ENCODE measurements around the gene DENND1A. TPM values are rescaled to one million over a fixed set of nuclear protein-coding genes. Genes with fewer than 3 reads are reported as not detected.

The DENND1A gene
- total RNA-seq, 1 experiment from 2014 or later: 42.5 TPM

- no peak overlapping the region for H3K4me3 Mint-ChIP-seq (ENCODE audit: unreplicated experiment)
- POLR2A ChIA-PET: no interaction called here
- CTCF ChIA-PET: no interaction called here
- H3K4me1 Mint-ChIP-seq (ENCODE audit: insufficient read depth, unreplicated experiment): no peaks in the 10 kb centered on the region
- no peaks in the 10 kb centered on the region for H3K9me3 Mint-ChIP-seq (ENCODE audit: unreplicated experiment)
- no peak for TF ChIP-seq CTCF (IDR thresholded peaks at IDR 0.05; ENCODE audit: unreplicated experiment)
- intact Hi-C loops (cut with micrococcal nuclease): no loop called here
- BruUV-seq (replicated peaks): no TSS peak
- H3K27me3 Mint-ChIP-seq (ENCODE audit: insufficient read depth, unreplicated experiment): no peaks in the 10 kb centered on the region
- DNase-seq (ENCODE audit: unreplicated experiment): no peak
- H3K27ac Mint-ChIP-seq (ENCODE audit: low read depth, unreplicated experiment): no peak overlapping the region
- no peaks in the 10 kb centered on the region for H3K36me3 Mint-ChIP-seq (ENCODE audit: insufficient read depth, unreplicated experiment)
Measured at GRCh38 chr9:123493627-123494026, 436.3 kb downstream of the DENND1A start.

- H3K4me1 Mint-ChIP-seq (ENCODE audit: insufficient read depth, unreplicated experiment): no peaks in the 10 kb centered on the region
- TF ChIP-seq CTCF (IDR thresholded peaks at IDR 0.05; ENCODE audit: unreplicated experiment): no peak
- CTCF ChIA-PET: interaction anchor here (0.8 kb wide), 1 partner anchor 12 kb away, joined by 4 read pairs; no protein-coding TSS in a partner anchor
- no peak overlapping the region for H3K27ac Mint-ChIP-seq (ENCODE audit: low read depth, unreplicated experiment)
- no peaks in the 10 kb centered on the region for H3K9me3 Mint-ChIP-seq (ENCODE audit: unreplicated experiment)
- POLR2A ChIA-PET: no interaction called here
- no peaks in the 10 kb centered on the region for H3K27me3 Mint-ChIP-seq (ENCODE audit: insufficient read depth, unreplicated experiment)
- DNase-seq (ENCODE audit: unreplicated experiment): no peak
- intact Hi-C loops (cut with micrococcal nuclease): no loop called here
- H3K4me3 Mint-ChIP-seq (ENCODE audit: unreplicated experiment): no peak overlapping the region
- BruUV-seq (replicated peaks): no TSS peak
- H3K36me3 Mint-ChIP-seq (ENCODE audit: insufficient read depth, unreplicated experiment): no peaks in the 10 kb centered on the region
Measured at GRCh38 chr9:123490688-123491087, 439.2 kb downstream of the DENND1A start.

GRCh38 chr9:123488722-123489321 is 441.1 kb downstream of the DENND1A start:
- H3K4me3 Mint-ChIP-seq (ENCODE audit: unreplicated experiment): no peak overlapping the region
- BruUV-seq (replicated peaks): no TSS peak
- H3K36me3 Mint-ChIP-seq (ENCODE audit: insufficient read depth, unreplicated experiment): no peaks in the 10 kb centered on the region
- intact Hi-C loops (cut with micrococcal nuclease): no loop called here
- DNase-seq (ENCODE audit: unreplicated experiment): no peak
- no peaks in the 10 kb centered on the region for H3K4me1 Mint-ChIP-seq (ENCODE audit: insufficient read depth, unreplicated experiment)
- H3K9me3 Mint-ChIP-seq (ENCODE audit: unreplicated experiment): no peaks in the 10 kb centered on the region
- CTCF ChIA-PET: interaction anchor here (0.6 kb wide), 1 partner anchor 1129 kb away, joined by 3 read pairs; no protein-coding TSS in a partner anchor
- TF ChIP-seq CTCF (IDR thresholded peaks at IDR 0.05; ENCODE audit: unreplicated experiment): no peak
- no peak overlapping the region for H3K27ac Mint-ChIP-seq (ENCODE audit: low read depth, unreplicated experiment)
- POLR2A ChIA-PET: no interaction called here
- no peaks in the 10 kb centered on the region for H3K27me3 Mint-ChIP-seq (ENCODE audit: insufficient read depth, unreplicated experiment)

- CTCF ChIA-PET: interaction anchor here (0.6 kb wide), 1 partner anchor 394 kb away, joined by 4 read pairs; no protein-coding TSS in a partner anchor
- Mint-ChIP-seq H3K36me3 (ENCODE audit: insufficient read depth, unreplicated experiment) (no peaks in the 10 kb centered on the region), H3K4me1 (ENCODE audit: insufficient read depth, unreplicated experiment) (no peaks in the 10 kb centered on the region), H3K4me3 (ENCODE audit: unreplicated experiment) (no peak overlapping the region), H3K27me3 (ENCODE audit: insufficient read depth, unreplicated experiment) (no peaks in the 10 kb centered on the region), H3K9me3 (ENCODE audit: unreplicated experiment) (no peaks in the 10 kb centered on the region), H3K27ac (ENCODE audit: low read depth, unreplicated experiment) (no peak overlapping the region)
- TF ChIP-seq CTCF (IDR thresholded peaks at IDR 0.05; ENCODE audit: unreplicated experiment): no peak
- no TSS peak for BruUV-seq (replicated peaks)
- intact Hi-C loops (cut with micrococcal nuclease): no loop called here
- no peak for DNase-seq (ENCODE audit: unreplicated experiment)
- POLR2A ChIA-PET: interaction anchor here (0.6 kb wide), 1 partner anchor 95 kb away, joined by 3 read pairs; no protein-coding TSS in a partner anchor
Measured at GRCh38 chr9:123487944-123488548, 441.9 kb downstream of the DENND1A start.
